HFFc6 (cell line): ENCODE results near the gene CIRBP. TPM values are rescaled to one million over a fixed set of nuclear protein-coding genes. Genes with fewer than 3 reads are reported as not detected.

Experiments used
- DNase-seq: peaks from one replicate; pipeline ENCODE4 v3.0.0-alpha.2; 2018
- H3K27ac Mint-ChIP-seq: 2 replicates; pipeline ENCODE4 v1.8.0; 2020; ENCODE audit warnings: mild to moderate bottlenecking, mixed read lengths
- H3K27me3 Mint-ChIP-seq: 2 replicates; pipeline ENCODE4 v1.8.0; 2021; ENCODE audit warnings: mild to moderate bottlenecking, moderate library complexity, mixed read lengths; ENCODE audit not compliant: insufficient read depth
- H3K36me3 Mint-ChIP-seq: 2 replicates; pipeline ENCODE4 v1.8.0; 2021; ENCODE audit warnings: low read depth, mixed read lengths
- H3K4me1 Mint-ChIP-seq: 2 replicates; pipeline ENCODE4 v1.8.0; 2020; ENCODE audit warnings: low read depth, mixed read lengths
- H3K4me3 Mint-ChIP-seq: 2 replicates; pipeline ENCODE4 v1.8.0; 2020; ENCODE audit warnings: mild to moderate bottlenecking, moderate library complexity, mixed read lengths
- H3K9me3 Mint-ChIP-seq: 2 replicates; pipeline ENCODE4 v1.8.0; 2020; ENCODE audit warnings: mild to moderate bottlenecking, mixed read lengths
- CTCF ChIP-seq: fragments of 200-600 bp; sonication (generic); IDR thresholded peaks from 2 replicates; pipeline ENCODE4 v1.5.0; 2021; ENCODE audit warnings: antibody characterized with exemption, mild to moderate bottlenecking
- total RNA-seq, 6 experiments: library from RNA; stranded (reverse); fragmentation: NEBNext Ultra II Directional; extraction: Animal tissue kit (Norgen Biotek cat#: 25700); gene quantifications; 2 replicates in 1 of 6; 3 replicates in 5 of 6; pipeline ENCODE4 v1.2.3, GENCODE V29; 2021

Gene CIRBP
- total RNA-seq, 6 experiments from 2014 or later = 160 to 243 (median 190) TPM

- Mint-ChIP-seq H3K27me3 (peaks cover 12% of the 10 kb centered on the region), H3K9me3 (no peaks in the 10 kb centered on the region), H3K4me3 (peak within 1 kb of the TSS; percentile 82), H3K27ac (peak within 1 kb of the TSS; percentile 86), H3K36me3 (peaks cover 9% of the 10 kb centered on the region), H3K4me1 (peaks cover 11% of the 10 kb centered on the region)
- TF ChIP-seq CTCF = peak; percentile 62
- DNase-seq = peak; percentile 84
Observed at GRCh38 chr19:1248139-1248785, 20.9 kb upstream of the CIRBP start, which contains the start of gene MIDN. MIDN (plus strand) TSS chr19:1248583; CDS start chr19:1250297, 1,714 bp downstream.

DNA sequence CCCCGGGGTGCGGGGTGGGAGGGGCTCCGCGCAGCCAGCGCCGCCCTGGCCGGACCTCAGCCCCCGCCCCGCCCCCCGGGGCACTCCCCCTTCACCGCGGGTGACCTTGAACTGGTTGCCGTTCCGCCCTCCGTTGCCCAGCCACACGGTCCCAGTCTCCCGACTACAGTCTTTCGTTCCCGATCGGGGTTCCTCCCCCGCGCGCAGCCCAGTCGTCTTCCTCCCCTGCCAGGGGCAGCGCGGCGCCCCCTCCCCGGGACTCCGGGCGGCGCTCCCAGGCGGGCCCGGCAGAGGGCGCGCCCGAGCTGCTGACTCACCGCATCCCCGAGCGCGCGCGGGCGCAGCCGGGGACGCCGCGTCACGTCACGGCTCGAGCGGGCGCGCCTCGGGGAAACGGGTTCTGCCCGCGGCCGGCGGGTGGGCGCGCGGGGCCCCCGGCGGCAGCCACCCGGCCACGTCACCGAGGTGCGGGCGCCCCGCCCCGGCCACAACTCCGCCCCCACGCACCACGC is 20.3 kb upstream of the CIRBP start:
- peak overlapping the region; percentile 86 for H3K27ac Mint-ChIP-seq
- peak; percentile 83 for TF ChIP-seq CTCF
- peak overlapping the region; percentile 82 for H3K4me3 Mint-ChIP-seq
- peaks cover 12% of the 10 kb centered on the region for H3K4me1 Mint-ChIP-seq
- H3K27me3 Mint-ChIP-seq = peaks cover 14% of the 10 kb centered on the region
- no peaks in the 10 kb centered on the region for H3K9me3 Mint-ChIP-seq
- H3K36me3 Mint-ChIP-seq = peaks cover 12% of the 10 kb centered on the region
- no peak for DNase-seq

- Mint-ChIP-seq H3K27me3 (peaks cover 14% of the 10 kb centered on the region), H3K36me3 (peaks cover 12% of the 10 kb centered on the region), H3K4me3 (peak overlapping the region; percentile 83), H3K4me1 (peaks cover 11% of the 10 kb centered on the region), H3K27ac (peak overlapping the region; percentile 84), H3K9me3 (no peaks in the 10 kb centered on the region)
- no peak for TF ChIP-seq CTCF
- DNase-seq = peak; percentile 89
Observed at GRCh38 chr19:1249298-1249989, 19.7 kb upstream of the CIRBP start.

- Mint-ChIP-seq H3K4me3 (peak overlapping the region; percentile 83), H3K9me3 (no peaks in the 10 kb centered on the region), H3K4me1 (peaks cover 12% of the 10 kb centered on the region), H3K27me3 (peaks cover 20% of the 10 kb centered on the region), H3K27ac (peak overlapping the region; percentile 84), H3K36me3 (peaks cover 12% of the 10 kb centered on the region)
- TF ChIP-seq CTCF = no peak
- no peak for DNase-seq
Observed at GRCh38 chr19:1249990-1250436, 19.1 kb upstream of the CIRBP start.

DNA sequence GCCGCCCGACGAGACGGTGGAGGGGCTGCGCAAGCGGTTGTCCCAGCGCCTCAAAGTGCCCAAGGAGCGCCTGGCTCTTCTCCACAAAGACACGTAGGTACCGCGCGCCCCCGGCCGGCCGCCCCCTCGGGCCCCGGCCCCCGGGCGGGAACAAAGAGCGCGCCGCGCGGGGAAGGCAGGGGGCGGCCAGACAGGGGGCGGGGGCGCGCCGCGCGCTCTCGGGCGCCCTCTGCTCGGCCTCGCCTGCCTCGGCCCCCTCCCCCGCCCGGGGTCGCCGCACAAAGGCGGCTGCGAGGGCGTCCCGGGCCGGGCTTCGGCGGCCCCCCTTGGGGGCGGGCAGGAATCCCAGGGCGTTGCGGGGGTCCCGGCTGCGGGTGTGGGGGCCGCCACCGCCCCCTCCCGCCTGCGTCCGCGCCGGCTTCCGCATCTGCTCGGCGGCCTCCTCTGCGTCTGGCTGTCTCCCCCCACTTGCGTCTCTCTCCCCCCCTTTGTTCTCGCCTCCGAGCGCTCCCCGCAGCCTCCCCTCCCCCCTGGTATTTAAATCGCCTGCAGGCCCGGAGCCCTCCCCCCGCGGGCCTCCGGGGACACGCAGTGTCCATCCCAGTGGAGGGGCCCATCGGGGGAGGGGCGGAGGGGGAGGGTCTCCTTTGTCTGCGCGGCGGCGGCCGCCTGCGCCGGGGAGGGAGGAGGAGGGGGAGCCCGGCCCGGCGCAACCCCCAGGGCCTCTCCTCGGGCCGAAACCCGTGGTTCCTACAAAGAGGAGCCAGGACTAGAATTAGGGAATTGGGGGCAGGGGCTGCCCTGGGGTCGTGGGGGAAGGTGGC is 18.5 kb upstream of the CIRBP start:
- DNase-seq = no peak
- Mint-ChIP-seq H3K4me1 (peaks cover 12% of the 10 kb centered on the region), H3K9me3 (no peaks in the 10 kb centered on the region), H3K4me3 (peak overlapping the region; percentile 93), H3K27me3 (peaks cover 20% of the 10 kb centered on the region), H3K36me3 (peaks cover 12% of the 10 kb centered on the region), H3K27ac (peak overlapping the region; percentile 92)
- TF ChIP-seq CTCF = no peak
